NCI-H146 treated with DMSO at 0.1 percent for 48 hours (cell line): ENCODE results near the gene CEP112.
"Not testable (repeated sequence)": the region's sequence is repeated elsewhere in the genome, so short reads cannot be mapped to it uniquely, and the experiment has no call there.

ENCODE experiments used
- DNase-seq: peaks from one replicate; lab custom pipeline; 2025; ENCODE audit not compliant: unreplicated experiment; lab: John Stamatoyannopoulos, UW

The CEP112 gene

GRCh38 chr17:65698381-65699061 is 493.4 kb downstream of the CEP112 start:
- no peak for DNase-seq

GRCh38 chr17:65697661-65698060 is 494.3 kb downstream of the CEP112 start:
- no peak for DNase-seq

- peak; percentile 73 for DNase-seq
These were observed 495.1 kb downstream of the CEP112 start for GRCh38 chr17:65696739-65697394.

- DNase-seq, result no peak
These were observed 497.3 kb downstream of the CEP112 start for GRCh38 chr17:65694601-65695000.

GRCh38 chr17:65690626-65691310 is 501.2 kb downstream of the CEP112 start:
- DNase-seq, result peak; percentile 58

- DNase-seq, result no peak
These were observed 503.6 kb downstream of the CEP112 start for GRCh38 chr17:65688307-65688706.

- DNase-seq, result no peak
These were observed 506.8 kb downstream of the CEP112 start for GRCh38 chr17:65685110-65685509.

GRCh38 chr17:65684631-65685030 is 507.3 kb downstream of the CEP112 start:
- no peak for DNase-seq

- no peak for DNase-seq
These were observed 508.5 kb downstream of the CEP112 start for GRCh38 chr17:65683428-65683827.

GRCh38 chr17:65681763-65682162 is 510.2 kb downstream of the CEP112 start:
- not testable (repeated sequence) for DNase-seq

- no peak for DNase-seq
These were observed 512.6 kb downstream of the CEP112 start for GRCh38 chr17:65679165-65679845.

- DNase-seq, result no peak
These were observed 513.4 kb downstream of the CEP112 start for GRCh38 chr17:65678546-65678945.

GRCh38 chr17:65677932-65678331 is 514.0 kb downstream of the CEP112 start:
- DNase-seq, result no peak

- no peak for DNase-seq
These were observed 517.5 kb downstream of the CEP112 start for GRCh38 chr17:65674246-65675045.

GRCh38 chr17:65670667-65671371 is 521.1 kb downstream of the CEP112 start:
- peak; percentile 78 for DNase-seq

- DNase-seq, result no peak
These were observed 523.7 kb downstream of the CEP112 start for GRCh38 chr17:65668211-65668610.

- no peak for DNase-seq
These were observed 524.3 kb downstream of the CEP112 start for GRCh38 chr17:65667656-65668055.

GRCh38 chr17:65666876-65667321 is 525.0 kb downstream of the CEP112 start:
- DNase-seq, result no peak

GRCh38 chr17:65665966-65666365 is 526.0 kb downstream of the CEP112 start:
- DNase-seq, result no peak

- no peak for DNase-seq
These were observed 527.2 kb downstream of the CEP112 start for GRCh38 chr17:65664696-65665095.
